GM10266 (cell line): ENCODE measurements around the gene RAB34.

Experiments
- DNase-seq: peaks from one replicate; pipeline ENCODE4 v3.0.0; 2012; ENCODE audit errors: extremely low spot score
- CTCF ChIP-seq: IDR thresholded peaks from 2 replicates; pipeline ENCODE4 v1.5.1; 2012; ENCODE audit warnings: mild to moderate bottlenecking, low read depth; ENCODE audit not compliant: control insufficient read depth, insufficient read depth; ENCODE audit errors: missing control alignments

RAB34 gene

GRCh38 chr17:28717578-28718332 is at the start of gene RAB34:
TSS of gene RAB34 (minus strand) at chr17:28717868. CDS start at chr17:28717266, 602 bp downstream.
- peak; percentile 43 for TF ChIP-seq CTCF
- peak; percentile 48 for DNase-seq

GRCh38 chr17:28765038-28765437 is 47.4 kb upstream of the RAB34 start:
- no peak for DNase-seq
- TF ChIP-seq CTCF = no peak

GRCh38 chr17:28763804-28764266 is 46.2 kb upstream of the RAB34 start:
- peak; percentile 69 for DNase-seq
- peak; percentile 82 for TF ChIP-seq CTCF

- DNase-seq = peak; percentile 64
- TF ChIP-seq CTCF = peak; percentile 24
Measured at GRCh38 chr17:28763137-28763799, 45.6 kb upstream of the RAB34 start.

- DNase-seq = no peak
- TF ChIP-seq CTCF = no peak
Measured at GRCh38 chr17:28760601-28761562, 43.2 kb upstream of the RAB34 start.

GRCh38 chr17:28759256-28759865 is 41.7 kb upstream of the RAB34 start:
- TF ChIP-seq CTCF = no peak
- DNase-seq = no peak
